Sciatic nerve (tissue), 2 donors: ENCODE measurements around the gene RALGDS. TPM values are rescaled to one million over a fixed set of nuclear protein-coding genes. Genes with fewer than 3 reads are reported as not detected.

Experiments
- ATAC-seq: fragments of 200-7000 bp; cut with Tn5 transposase; one replicate; pipeline ENCODE4 v1.9.1; 2020; ENCODE audit warnings: mild to moderate bottlenecking, moderate library complexity
- DNase-seq: peaks from one replicate; pipeline ENCODE4 v3.0.0-alpha.2; 2020; ENCODE audit warnings: low spot score
- intact Hi-C: fragments of 100-400 bp; cut with DNase I; formaldehyde crosslinking; loops from one replicate; pipeline ENCODE4 v1.14.2; 2022
- total RNA-seq: library from RNA; stranded (reverse); fragmentation: NEBNext Ultra II Directional; extraction: Animal tissue kit (Norgen Biotek cat#: 25700); gene quantifications from one replicate; pipeline ENCODE4 v1.2.1, GENCODE V29; 2021
- donor health status: DM: no; HTN: no; CAD: no.
- donor health status: DM: no; HTN: no; CAD: no.

The RALGDS gene
- total RNA-seq, 1 donor from 2014 or later = 59.7 TPM

- intact Hi-C loops = no loop called here
- DNase-seq (peak; percentile 73), ATAC-seq (peak; percentile 31)
These were observed 7.7 kb downstream of the RALGDS start for GRCh38 chr9:133113163-133113948.

- peak; percentile 43 for ATAC-seq
- intact Hi-C loops = no loop called here
- peak; percentile 75 for DNase-seq
These were observed 8.4 kb downstream of the RALGDS start for GRCh38 chr9:133112663-133113026.

DNA sequence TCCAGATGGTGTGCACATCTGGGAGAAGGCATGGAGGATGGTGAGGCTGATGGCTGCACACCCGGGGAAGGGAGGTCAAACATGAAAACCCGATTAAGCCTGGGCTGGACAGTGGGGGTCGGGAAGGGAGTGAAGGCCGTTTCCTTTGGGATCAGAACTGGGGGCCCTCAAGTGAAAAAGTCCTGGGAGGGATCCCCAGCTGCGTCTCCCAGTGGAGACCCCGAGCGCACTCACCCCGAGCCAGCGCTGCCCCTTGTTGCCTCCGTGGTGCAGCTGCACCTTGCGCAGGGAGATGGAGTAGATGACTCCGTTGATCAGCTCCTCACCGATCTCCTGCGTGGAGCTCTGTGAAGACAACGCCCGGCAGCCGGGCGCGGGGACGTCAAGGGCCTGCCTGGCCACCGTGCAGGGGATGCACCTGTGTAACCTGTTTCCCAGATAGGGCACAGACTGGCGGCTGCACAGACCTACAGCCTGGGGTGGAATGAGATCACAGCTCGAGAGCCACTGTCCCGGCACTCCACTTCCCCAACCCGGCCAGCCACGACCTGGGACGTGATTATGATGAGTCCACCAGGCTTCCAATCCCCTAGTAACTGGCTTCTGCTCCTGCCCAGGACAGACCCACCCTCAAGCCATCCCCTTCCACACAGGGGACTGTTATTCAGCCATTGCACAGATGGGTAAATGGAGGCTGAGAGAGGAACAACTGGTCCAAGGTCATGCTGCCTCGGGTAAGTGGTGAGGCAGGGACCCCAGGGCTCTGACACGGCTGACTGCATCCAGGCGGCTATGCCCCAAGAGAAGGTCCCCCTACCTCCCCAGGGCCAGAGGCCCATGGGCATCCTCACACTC lies 9.0 kb downstream of the RALGDS start:
- DNase-seq = no peak
- ATAC-seq = no peak
- intact Hi-C loops = no loop called here

DNA sequence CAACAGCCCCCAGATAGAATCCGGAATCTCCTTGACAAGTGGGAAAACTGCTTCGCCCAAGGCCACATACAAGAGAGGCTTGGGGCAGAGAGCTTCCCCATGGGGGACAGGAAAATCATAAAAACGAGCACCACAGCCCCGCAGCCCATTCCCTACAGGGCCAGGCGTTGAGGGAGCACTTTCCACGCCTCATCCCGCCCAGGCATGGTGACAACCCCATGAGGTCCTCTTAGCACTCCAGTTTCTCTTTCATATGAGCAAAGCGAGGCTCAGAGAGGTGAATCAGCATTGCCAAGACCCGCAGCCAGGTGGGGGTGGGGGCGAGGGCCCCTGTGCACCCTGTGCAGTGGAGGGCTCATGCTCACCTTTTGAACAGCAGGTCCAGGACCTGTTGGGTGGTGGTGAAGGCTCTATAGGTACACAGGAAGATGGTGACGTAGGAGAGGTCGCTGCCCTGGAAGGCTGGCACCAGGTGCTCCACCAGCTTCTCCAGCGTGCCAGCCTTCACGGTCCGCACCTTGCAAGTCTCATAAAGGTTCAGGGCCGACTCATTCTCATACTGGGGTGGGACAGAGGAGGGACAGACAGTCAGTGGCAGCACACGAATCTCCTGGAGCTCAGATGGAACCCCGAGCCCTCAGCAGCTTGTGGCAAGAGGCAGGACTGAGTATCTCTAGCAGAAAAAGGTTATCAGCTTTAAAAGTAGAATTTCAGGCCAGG lies 10.9 kb downstream of the RALGDS start:
- intact Hi-C loops = no loop called here
- no peak for ATAC-seq
- DNase-seq = no peak

- DNase-seq (peak; percentile 53), ATAC-seq (no peak)
- intact Hi-C loops = no loop called here
These were observed 12.0 kb downstream of the RALGDS start for GRCh38 chr9:133108794-133109641.

DNA sequence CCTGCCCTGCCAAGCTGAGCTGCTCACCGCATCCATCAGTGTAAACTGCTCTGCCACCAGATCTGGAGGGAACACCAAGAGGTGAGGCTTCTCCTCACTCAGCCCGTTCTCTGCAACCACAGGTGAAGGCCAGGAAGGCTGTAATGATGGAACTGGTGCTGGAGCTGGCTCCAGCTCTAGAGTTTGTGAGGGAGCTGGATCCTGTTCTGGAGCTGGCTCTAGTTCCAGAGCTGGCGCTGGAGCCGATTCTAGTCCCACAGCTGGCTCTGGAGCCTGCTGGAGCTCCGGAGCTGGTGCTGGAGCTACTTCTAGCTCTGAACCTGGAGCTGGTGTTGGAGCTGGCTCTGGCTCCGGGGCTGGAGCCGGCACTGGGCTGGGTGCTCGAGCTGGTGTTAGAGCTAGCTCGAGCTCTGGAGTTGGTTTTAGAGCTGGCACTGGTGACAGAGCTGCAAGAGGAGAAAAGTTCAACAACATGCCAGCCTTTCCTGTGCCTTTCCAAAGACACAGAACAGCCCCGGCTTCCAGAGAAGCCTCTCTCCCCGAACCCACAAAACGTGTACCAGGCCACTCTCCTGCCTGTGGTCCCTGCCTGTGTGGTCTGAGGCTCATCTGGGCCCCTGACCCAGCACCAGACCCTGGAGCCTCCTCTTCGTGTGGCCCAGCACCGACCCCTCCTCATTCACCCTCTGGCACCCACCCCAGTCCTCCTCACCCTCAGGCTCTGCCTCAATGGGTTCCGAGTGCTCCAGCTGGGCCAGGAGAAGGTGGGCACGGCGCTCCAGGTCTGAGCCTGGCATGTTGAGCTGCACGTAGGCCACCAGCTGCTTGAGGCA lies 12.9 kb downstream of the RALGDS start:
- intact Hi-C loops = no loop called here
- ATAC-seq (no peak), DNase-seq (peak; percentile 39)

- peak; percentile 48 for DNase-seq
- intact Hi-C loops = no loop called here
- no peak for ATAC-seq
These were observed 13.8 kb downstream of the RALGDS start for GRCh38 chr9:133107245-133107722.

- intact Hi-C loops = no loop called here
- DNase-seq (peak; percentile 48), ATAC-seq (no peak)
These were observed 14.4 kb downstream of the RALGDS start for GRCh38 chr9:133106511-133107244.

GRCh38 chr9:133105461-133105770 lies 15.6 kb downstream of the RALGDS start:
- intact Hi-C loops = no loop called here
- ATAC-seq (no peak), DNase-seq (no peak)

DNA sequence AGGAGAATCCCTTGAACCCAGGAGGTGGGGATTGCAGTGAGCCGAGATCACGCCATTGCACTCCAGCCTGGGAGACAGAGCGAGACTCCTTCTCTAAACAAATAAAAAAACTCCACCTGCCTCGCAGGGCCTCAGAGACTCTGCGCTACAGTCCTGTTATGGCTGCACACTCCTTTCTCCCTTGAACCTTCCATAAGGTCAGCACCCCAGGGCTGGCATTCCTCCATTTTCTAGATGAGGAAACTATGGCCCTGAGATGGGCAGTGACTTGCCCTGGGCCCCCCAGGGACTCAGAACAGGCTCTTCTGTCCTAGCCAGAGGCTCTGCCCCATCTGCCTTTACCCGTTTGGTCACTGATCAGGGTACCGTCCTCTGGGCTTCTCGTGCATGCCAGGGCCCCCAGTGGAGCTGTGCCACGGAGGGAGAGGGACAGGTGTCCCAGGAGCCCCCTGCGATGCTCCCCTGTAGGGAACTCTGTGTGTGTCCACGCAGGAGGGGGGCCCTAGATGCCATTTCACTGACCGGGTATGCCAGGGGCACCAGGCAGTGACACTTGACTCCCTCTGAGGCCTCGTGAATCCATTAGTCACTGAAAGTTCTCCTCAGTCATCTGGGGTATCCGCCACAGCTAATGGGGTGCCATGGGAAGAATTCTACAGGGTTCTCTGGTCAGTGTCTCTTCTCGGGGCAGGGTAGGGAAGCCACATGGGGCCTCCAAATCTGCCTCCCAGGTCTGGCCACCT lies 16.2 kb downstream of the RALGDS start:
- ATAC-seq (no peak), DNase-seq (no peak)
- intact Hi-C loops = no loop called here

DNA sequence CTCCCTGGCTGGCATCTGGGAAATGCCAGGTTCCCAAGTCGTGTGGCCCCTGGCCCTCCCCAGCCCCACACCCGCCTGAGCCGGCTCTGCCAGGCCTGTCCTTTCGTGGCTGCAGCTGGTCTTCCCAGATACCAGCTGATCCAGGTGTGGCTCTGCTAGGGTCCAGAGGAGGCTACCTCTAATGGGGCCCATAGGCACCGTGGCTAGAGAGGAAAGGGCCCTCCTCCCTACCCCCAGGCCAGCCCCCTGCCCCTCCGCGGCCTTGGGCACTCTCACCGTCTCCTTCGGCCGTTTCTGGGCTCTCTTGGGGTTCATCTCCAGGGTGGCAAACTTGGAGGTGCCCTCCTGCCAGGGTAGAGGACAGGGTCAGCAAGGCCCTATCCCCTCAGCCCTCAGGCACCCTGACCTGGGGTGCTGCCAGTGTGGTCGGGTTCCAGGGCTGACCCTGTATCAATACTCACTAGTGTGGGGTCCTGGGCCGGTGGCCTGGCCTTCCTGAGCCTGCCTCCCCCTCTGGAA lies 17.0 kb downstream of the RALGDS start:
- DNase-seq (no peak), ATAC-seq (peak; percentile 2)
- intact Hi-C loops = loop anchor here (1.0 kb wide), 1 partner anchor 40 kb away; no protein-coding TSS in a partner anchor

DNA sequence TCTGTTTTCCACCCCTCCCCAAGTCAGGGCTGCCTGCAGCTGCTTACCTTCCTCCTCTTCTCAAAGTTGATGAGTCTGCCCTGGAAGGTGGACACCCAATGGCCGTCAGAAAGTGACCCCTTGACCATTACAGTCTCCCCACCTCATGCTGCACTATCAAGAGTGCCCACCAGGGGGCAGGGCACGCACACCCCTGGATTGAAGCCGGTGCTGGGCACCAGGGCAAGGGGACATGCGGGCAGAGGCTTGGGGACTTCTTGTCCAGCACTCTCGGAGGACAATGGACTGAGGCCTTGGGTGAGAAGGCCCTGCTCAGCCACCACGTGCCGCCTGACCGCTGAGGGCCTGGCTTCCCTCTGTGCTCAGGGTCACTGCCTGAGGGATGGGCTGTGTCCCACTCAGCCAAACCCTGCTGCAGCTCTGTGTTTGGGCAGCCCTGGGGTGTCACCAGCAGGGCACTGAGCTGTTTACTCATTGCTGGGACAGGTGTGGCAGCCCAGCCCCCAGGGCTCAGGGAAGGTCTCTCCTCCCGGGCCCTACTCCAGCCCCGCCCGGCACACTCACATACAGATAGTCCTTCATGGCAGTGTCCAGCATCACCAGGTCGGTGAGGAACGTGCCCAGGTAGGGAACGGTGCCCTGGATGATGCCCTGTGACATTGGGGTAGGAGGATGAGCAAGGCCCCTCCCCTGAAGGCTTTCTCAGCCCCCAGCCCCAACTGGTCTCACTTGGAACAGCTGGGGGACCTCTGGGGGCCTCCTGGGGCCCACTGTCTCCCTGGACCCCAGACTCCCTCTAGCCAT lies 17.7 kb downstream of the RALGDS start:
- ATAC-seq (peak; percentile 80), DNase-seq (peak; percentile 86)
- intact Hi-C loops = loop anchor here (1.0 kb wide), 1 partner anchor 41 kb away; no protein-coding TSS in a partner anchor

DNA sequence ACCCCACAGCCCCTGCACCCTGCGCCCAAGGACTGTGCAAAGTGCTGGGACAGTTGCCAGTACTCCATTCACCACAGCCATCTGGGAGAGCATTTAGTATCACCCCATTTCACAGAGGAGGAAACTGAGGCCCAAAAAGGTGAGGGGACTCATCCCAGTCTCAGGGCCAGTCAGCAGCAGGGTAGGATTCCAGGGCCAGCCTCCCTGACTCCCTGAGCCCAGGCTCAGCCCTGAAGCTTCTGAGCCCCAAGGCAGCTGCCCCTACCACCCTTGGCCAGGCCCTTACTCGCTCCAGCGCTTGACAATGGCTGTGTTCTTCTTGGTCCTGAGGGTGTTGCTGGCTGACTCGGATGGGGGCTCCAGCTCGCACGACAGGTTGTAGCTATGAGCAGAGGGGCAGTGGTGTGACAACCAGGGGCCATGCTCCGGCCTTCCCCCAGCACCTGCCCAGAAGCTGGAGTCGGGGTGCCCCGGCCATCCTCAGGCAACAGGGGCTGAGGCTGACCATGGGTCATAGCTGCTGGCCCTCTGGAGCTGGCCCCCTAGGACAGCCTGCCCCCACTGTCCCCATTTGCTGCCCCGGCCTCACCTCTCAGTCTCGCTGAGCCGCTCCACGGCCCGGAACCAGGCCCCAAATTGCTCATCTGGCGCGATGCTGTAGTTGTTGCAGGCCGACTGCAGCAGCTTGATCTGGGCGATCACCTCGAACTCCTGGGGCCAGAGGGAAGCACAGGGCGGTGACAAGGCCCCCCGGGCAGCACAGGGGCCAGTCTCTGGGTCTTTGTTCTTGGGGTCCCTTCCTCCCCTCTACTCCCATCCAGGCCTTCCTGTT lies 18.6 kb downstream of the RALGDS start:
- intact Hi-C loops = loop anchor here (1.0 kb wide), 2 partner anchors 42 to 45 kb away; no protein-coding TSS in a partner anchor
- DNase-seq (no peak), ATAC-seq (peak; percentile 2)

DNA sequence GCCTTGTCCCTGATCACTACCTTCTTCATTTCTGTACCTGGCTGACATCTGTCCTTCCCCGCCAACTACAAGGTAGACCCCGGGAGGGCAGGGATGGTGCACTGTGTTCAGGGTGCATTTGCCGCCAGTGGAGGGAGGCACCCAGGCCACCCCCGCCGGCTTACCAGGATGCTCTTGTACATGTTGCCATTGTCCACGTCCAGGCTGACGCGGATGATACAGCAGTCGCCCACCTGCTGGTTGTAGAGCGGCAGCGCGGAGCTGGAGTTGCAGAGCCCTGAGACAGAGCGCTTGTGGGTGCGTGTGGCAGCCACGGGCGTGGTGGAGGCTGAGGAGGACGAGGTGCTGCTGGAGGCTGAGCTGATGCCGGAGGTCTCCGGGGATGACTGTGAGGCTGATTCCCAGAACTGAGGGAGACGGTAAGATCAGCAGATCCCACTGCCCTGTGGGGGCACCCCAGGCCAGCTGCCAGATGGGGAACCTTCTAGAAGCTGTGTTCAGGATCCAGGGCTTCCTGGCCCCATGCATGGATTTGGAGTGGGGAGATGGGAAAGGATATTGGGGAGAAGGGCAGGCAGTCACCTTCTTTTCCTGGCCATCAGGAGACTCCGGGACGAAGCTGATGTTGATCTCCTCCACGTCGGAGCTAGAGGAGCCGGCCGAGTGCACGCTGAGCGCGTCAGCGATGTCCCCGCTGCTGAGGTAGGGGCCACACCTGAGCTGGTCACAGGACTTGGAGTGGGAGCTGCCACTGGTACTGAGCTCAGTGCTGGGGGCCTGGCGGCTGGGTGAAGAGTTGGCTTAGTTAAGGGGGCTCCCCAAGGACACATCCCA lies 19.5 kb downstream of the RALGDS start:
- intact Hi-C loops = loop anchor here (1.0 kb wide), 1 partner anchor 46 kb away; no protein-coding TSS in a partner anchor
- no peak for DNase-seq
- ATAC-seq = no peak
